ENCODE results near the gene MID2. TPM values are rescaled to one million over a fixed set of nuclear protein-coding genes. Genes with fewer than 3 reads are reported as not detected.

The MID2 gene
- total and polyA plus RNA-seq, 8 donors, result 0.58 to 162 (median 10.0) TPM

- H3K27me3 ChIP-seq, result no peaks in the 10 kb centered on the region
- H3K27ac ChIP-seq, result no peak overlapping the region
- no peaks in the 10 kb centered on the region for H3K36me3 ChIP-seq
- intact Hi-C loops (cut with DNase I; ENCODE audit: low total_unique reads), result no loop called here
- 19 to 39% (median 28%) methylated on average over 4 of the region's 4 CpGs for WGBS, 5 donors
- peak in 1 of 2 donors; percentile 61 for DNase-seq
- H3K9me3 ChIP-seq, result peaks cover 0 to 4% (median 0%) of the 10 kb centered on the region in 4 donors
- TF ChIP-seq CTCF (IDR thresholded peaks at IDR 0.05) (peak in 5 of 7 experiments; percentile 22 to 76 (median 52)), POLR2A (IDR thresholded peaks at IDR 0.05) (no peak)
- H3K4me1 ChIP-seq, result no peaks in the 10 kb centered on the region
- H3K4me3 ChIP-seq, result no peak overlapping the region
These were observed 68.4 kb downstream of the MID2 start for GRCh38 chrX:107894038-107894437.

- no peak overlapping the region for H3K4me3 ChIP-seq
- no peak for DNase-seq
- no peak overlapping the region for H3K27ac ChIP-seq
- no peaks in the 10 kb centered on the region for H3K9me3 ChIP-seq
- 69 to 92% (median 84%) methylated on average over 6 of the region's 6 CpGs for WGBS, 5 donors
- intact Hi-C loops (cut with DNase I; ENCODE audit: low total_unique reads), result no loop called here
- no peaks in the 10 kb centered on the region for H3K4me1 ChIP-seq
- TF ChIP-seq POLR2A (IDR thresholded peaks at IDR 0.05) (no peak), CTCF (IDR thresholded peaks at IDR 0.05) (no peak), POLR2AphosphoS5 (IDR thresholded peaks at IDR 0.05) (no peak), EP300 (IDR thresholded peaks at IDR 0.05) (no peak)
- H3K36me3 ChIP-seq, result peaks cover 0 to 28% (median 18%) of the 10 kb centered on the region in 4 donors
- H3K27me3 ChIP-seq, result no peaks in the 10 kb centered on the region
These were observed 77.1 kb downstream of the MID2 start for GRCh38 chrX:107902721-107903120.

- no peak for DNase-seq
- Histone ChIP-seq H3K27ac (no peak overlapping the region), H3K36me3 (peaks cover 0 to 33% (median 18%) of the 10 kb centered on the region in 4 donors), H3K27me3 (no peaks in the 10 kb centered on the region), H3K4me3 (no peak overlapping the region), H3K9me3 (no peaks in the 10 kb centered on the region), H3K4me1 (no peaks in the 10 kb centered on the region)
- intact Hi-C loops (cut with DNase I; ENCODE audit: low total_unique reads), result no loop called here
- no peak for TF ChIP-seq POLR2AphosphoS5 (IDR thresholded peaks at IDR 0.05)
- TF ChIP-seq EP300 (IDR thresholded peaks at IDR 0.05), result no peak
- no peak for TF ChIP-seq CTCF (IDR thresholded peaks at IDR 0.05)
- no peak for TF ChIP-seq POLR2A (IDR thresholded peaks at IDR 0.05)
- 74 to 85% (median 80%) methylated on average over 3 of the region's 3 CpGs for WGBS, 5 donors
These were observed 79.7 kb downstream of the MID2 start for GRCh38 chrX:107905366-107905765.

GRCh38 chrX:107924136-107924746 lies 98.6 kb downstream of the MID2 start:
- intact Hi-C loops (cut with DNase I; ENCODE audit: low total_unique reads), result no loop called here
- no peak for DNase-seq
- WGBS, 5 donors, result 51 to 90% (median 77%) methylated on average over 4 to 7 of the region's 7 CpGs

More at GRCh38 chrX:107924136-107924746, 98.6 kb downstream of the MID2 start:
- no peak overlapping the region for H3K4me3 ChIP-seq
- H3K4me1 ChIP-seq, result no peaks in the 10 kb centered on the region
- no peak overlapping the region for H3K27ac ChIP-seq
- peaks cover 0 to 24% (median 22%) of the 10 kb centered on the region in 4 donors for H3K36me3 ChIP-seq
- no peaks in the 10 kb centered on the region for H3K27me3 ChIP-seq
- no peaks in the 10 kb centered on the region for H3K9me3 ChIP-seq
- TF ChIP-seq POLR2A (IDR thresholded peaks at IDR 0.05) (no peak), EP300 (IDR thresholded peaks at IDR 0.05) (no peak), POLR2AphosphoS5 (IDR thresholded peaks at IDR 0.05) (no peak), CTCF (IDR thresholded peaks at IDR 0.05) (no peak)
